Measurements from ENCODE around the gene PROSER3. TPM values are rescaled to one million over a fixed set of nuclear protein-coding genes. Genes with fewer than 3 reads are reported as not detected.
"Not testable (repeated sequence)": the region's sequence is repeated elsewhere in the genome, so short reads cannot be mapped to it uniquely, and the experiment has no call there.

The PROSER3 gene
- total and polyA plus RNA-seq, 2 experiments from 2014 or later, result 2.7 to 12.6 TPM

DNA sequence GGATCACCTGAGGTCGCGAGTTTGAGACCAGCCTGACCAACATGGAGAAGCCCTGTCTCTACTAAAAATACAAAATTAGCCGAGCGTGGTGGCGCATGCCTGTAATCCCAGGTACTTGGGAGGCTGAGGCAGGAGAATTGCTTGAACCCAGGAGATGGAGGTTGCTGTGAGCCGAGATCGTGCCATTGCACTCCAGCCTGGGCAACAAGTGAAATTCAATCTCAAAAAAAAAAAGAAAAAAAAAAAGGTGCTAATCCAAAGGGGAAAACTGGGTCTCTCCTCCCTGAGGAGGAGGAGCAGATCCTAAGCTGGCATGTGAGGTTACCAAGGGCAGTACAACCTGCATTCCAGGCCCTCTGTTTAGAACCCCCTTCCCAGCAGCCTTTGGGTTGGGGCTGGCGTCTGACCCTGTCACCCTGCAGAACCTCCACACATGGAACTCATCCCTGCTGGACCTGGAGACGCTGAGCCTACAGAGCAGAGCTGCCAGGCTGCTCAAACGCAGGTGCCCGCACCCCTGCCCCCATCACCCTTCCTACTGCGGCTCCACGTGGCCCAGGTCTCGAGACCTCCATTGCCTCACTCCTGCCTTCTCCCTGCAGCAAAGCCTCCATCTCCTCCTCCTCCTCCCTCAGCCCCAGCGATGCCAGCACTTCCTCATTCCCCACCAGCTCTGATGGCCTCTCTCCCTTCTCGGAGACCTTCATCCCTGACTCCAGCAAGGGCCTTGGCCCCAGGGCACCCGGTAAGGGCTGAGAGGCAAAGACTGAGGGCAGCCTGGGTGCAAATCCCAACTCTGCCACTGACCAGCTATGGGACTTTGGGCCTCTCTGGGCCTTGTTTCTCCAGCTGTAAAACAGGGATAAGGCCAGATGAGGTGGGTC lies 6.7 kb downstream of the PROSER3 start:
- in situ Hi-C loops (cut with MboI), result no loop called here
- no peak overlapping the region for H2AFZ ChIP-seq
- no peaks in the 10 kb centered on the region for H3F3A ChIP-seq (ENCODE audit: insufficient read depth)
- H3K9me2 ChIP-seq (ENCODE audit: insufficient read depth), result no peaks in the 10 kb centered on the region
- WGBS, 2 experiments (ENCODE audit: low coverage in 1 of 2, low lambda C conversion rate in 2 of 2, missing lambda C conversion rate in 2 of 2), result 87 to 92% methylated on average over 15 to 17 of the region's 17 CpGs
- no peak overlapping the region for H3K27ac ChIP-seq
- H3K9me3 ChIP-seq (ENCODE audit: low read depth), result no peaks in the 10 kb centered on the region
- no peak overlapping the region for H3K4me3 ChIP-seq
- H3K27me3 ChIP-seq (replicated peaks; ENCODE audit: insufficient read depth), result no peaks in the 10 kb centered on the region
- peaks cover 10% of the 10 kb centered on the region; the same call in 1 of the 2 replicates for H3K36me3 ChIP-seq (ENCODE audit: low read depth)
- TF ChIP-seq EZH2phosphoT487 (IDR thresholded peaks at IDR 0.05; ENCODE audit: insufficient read depth, low read depth), result no peak
- no peak for TF ChIP-seq EZH2 (IDR thresholded peaks at IDR 0.05; ENCODE audit: insufficient read depth, poor library complexity, severe bottlenecking)
- no peak for DNase-seq
- H3K4me1 ChIP-seq (ENCODE audit: insufficient read depth), result no peaks in the 10 kb centered on the region
- H4K20me1 ChIP-seq (ENCODE audit: insufficient read depth), result no peaks in the 10 kb centered on the region
- no peak overlapping the region for H3K9ac ChIP-seq
- no peak overlapping the region for H3K4me2 ChIP-seq (ENCODE audit: unreplicated experiment)
- peaks cover 18% of the 10 kb centered on the region for H3K79me2 ChIP-seq (ENCODE audit: insufficient read depth)

DNA sequence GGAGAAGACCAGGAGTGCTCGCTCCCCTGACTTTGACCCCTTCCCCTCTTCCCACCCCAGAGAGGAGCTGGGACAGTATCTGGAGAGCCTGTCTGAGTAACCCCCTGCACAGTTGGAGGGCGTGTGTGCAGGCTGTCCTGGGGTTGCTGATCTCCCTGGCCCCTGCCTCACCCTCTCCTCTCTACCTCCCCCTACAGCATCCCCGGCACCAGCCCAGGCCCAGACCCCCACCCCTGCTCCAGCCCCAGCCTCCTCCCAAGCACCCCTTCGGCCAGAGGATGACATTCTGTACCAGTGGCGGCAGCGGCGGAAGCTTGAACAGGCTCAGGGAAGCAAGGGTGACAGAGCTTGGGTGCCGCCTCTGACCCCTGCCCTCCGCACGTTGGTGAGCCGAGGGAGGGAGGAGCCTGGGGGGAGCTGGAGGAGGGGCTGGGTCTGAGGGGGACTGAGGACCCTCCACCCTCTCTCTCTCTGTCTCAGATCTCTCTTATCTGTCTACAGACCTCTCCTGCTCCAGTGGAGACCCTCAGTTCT lies 8.7 kb downstream of the PROSER3 start:
- peaks cover 5% of the 10 kb centered on the region; the same call in 1 of the 2 replicates for H3K36me3 ChIP-seq (ENCODE audit: low read depth)
- no peaks in the 10 kb centered on the region for H3K9me2 ChIP-seq (ENCODE audit: insufficient read depth)
- in situ Hi-C loops (cut with MboI), result no loop called here
- no peaks in the 10 kb centered on the region for H3K9me3 ChIP-seq (ENCODE audit: low read depth)
- no peak overlapping the region for H3K4me2 ChIP-seq (ENCODE audit: unreplicated experiment)
- DNase-seq, result no peak
- H3K27ac ChIP-seq, result no peak overlapping the region
- H4K20me1 ChIP-seq (ENCODE audit: insufficient read depth), result no peaks in the 10 kb centered on the region
- H3K27me3 ChIP-seq (replicated peaks; ENCODE audit: insufficient read depth), result no peaks in the 10 kb centered on the region
- H3F3A ChIP-seq (ENCODE audit: insufficient read depth), result no peaks in the 10 kb centered on the region
- H3K9ac ChIP-seq, result no peak overlapping the region
- no peak for TF ChIP-seq EZH2phosphoT487 (IDR thresholded peaks at IDR 0.05; ENCODE audit: insufficient read depth, low read depth)
- TF ChIP-seq EZH2 (IDR thresholded peaks at IDR 0.05; ENCODE audit: insufficient read depth, poor library complexity, severe bottlenecking), result no peak
- no peak overlapping the region for H2AFZ ChIP-seq
- H3K4me3 ChIP-seq, result no peak overlapping the region
- H3K79me2 ChIP-seq (ENCODE audit: insufficient read depth), result no peaks in the 10 kb centered on the region
- 85 to 92% methylated on average over 5 to 11 of the region's 11 CpGs for WGBS, 2 experiments (ENCODE audit: low coverage in 1 of 2, low lambda C conversion rate in 2 of 2, missing lambda C conversion rate in 2 of 2)
- H3K4me1 ChIP-seq (ENCODE audit: insufficient read depth), result no peaks in the 10 kb centered on the region

DNA sequence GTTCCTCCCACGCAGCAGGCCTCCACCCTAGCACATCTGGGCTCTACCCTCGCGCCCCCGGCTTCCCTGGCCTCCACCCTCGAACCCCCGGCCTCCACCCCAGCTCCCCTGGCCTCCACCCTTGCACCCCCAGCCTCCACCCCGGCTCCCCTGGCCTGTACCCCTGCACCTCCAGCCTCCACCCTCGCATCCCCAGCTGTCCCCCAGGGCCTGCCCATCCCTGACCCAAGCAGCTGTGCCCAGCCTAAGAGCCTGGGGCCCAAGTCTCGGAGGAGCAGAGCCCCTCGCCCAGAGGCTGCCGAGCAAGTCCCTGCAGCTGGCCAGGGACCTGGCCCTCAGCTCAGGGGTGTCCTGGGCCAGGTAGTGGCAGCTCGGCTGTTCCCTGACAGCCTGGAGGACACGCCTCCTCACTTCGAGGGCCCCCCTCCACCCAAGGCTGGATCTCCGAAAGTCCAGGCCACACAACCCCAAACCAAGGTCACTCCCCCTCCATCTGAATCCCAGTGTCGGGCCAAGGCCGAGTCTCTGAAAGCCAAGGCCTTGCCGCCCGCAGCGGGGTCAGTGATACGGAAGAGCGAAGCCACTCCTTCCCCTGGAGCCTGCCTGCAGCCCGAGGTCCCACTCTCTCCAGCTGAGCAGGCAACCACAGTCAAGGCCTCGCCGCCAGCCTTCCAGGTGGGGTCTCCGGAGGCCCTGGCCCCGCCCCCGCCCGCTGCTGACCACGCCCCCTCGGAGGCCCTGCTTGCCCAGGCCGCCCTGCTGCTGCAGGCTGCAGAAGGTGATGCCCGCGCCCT lies 9.5 kb downstream of the PROSER3 start:
- H3F3A ChIP-seq (ENCODE audit: insufficient read depth), result peaks cover 3% of the 10 kb centered on the region
- no peaks in the 10 kb centered on the region for H3K9me2 ChIP-seq (ENCODE audit: insufficient read depth)
- H3K79me2 ChIP-seq (ENCODE audit: insufficient read depth), result no peaks in the 10 kb centered on the region
- TF ChIP-seq EZH2 (IDR thresholded peaks at IDR 0.05; ENCODE audit: insufficient read depth, poor library complexity, severe bottlenecking) (no peak), EZH2phosphoT487 (IDR thresholded peaks at IDR 0.05; ENCODE audit: insufficient read depth, low read depth) (no peak)
- H3K9me3 ChIP-seq (ENCODE audit: low read depth), result no peaks in the 10 kb centered on the region
- DNase-seq, result no peak
- H3K9ac ChIP-seq, result no peak overlapping the region
- 85 to 95% methylated on average over 15 to 34 of the region's 34 CpGs for WGBS, 2 experiments (ENCODE audit: low coverage in 1 of 2, low lambda C conversion rate in 2 of 2, missing lambda C conversion rate in 2 of 2)
- H3K4me3 ChIP-seq, result no peak overlapping the region
- no peak overlapping the region for H2AFZ ChIP-seq
- no peak overlapping the region for H3K4me2 ChIP-seq (ENCODE audit: unreplicated experiment)
- H3K27me3 ChIP-seq (replicated peaks; ENCODE audit: insufficient read depth), result no peaks in the 10 kb centered on the region
- H3K4me1 ChIP-seq (ENCODE audit: insufficient read depth), result no peaks in the 10 kb centered on the region
- H3K36me3 ChIP-seq (ENCODE audit: low read depth), result no peaks in the 10 kb centered on the region; the same call in 1 of the 2 replicates
- H4K20me1 ChIP-seq (ENCODE audit: insufficient read depth), result no peaks in the 10 kb centered on the region
- in situ Hi-C loops (cut with MboI), result no loop called here
- H3K27ac ChIP-seq, result no peak overlapping the region

GRCh38 chr19:35768082-35768421 lies 10.1 kb downstream of the PROSER3 start:
- no peak for TF ChIP-seq EZH2 (IDR thresholded peaks at IDR 0.05; ENCODE audit: insufficient read depth, poor library complexity, severe bottlenecking)
- TF ChIP-seq EZH2phosphoT487 (IDR thresholded peaks at IDR 0.05; ENCODE audit: insufficient read depth, low read depth), result no peak
- no peak overlapping the region for H3K9ac ChIP-seq
- H3K79me2 ChIP-seq (ENCODE audit: insufficient read depth), result no peaks in the 10 kb centered on the region
- H3K9me3 ChIP-seq (ENCODE audit: low read depth), result no peaks in the 10 kb centered on the region
- H3K4me3 ChIP-seq, result no peak overlapping the region
- 87 to 94% methylated on average over 15 of the region's 15 CpGs for WGBS, 2 experiments (ENCODE audit: low coverage in 1 of 2, low lambda C conversion rate in 2 of 2, missing lambda C conversion rate in 2 of 2)
- H3F3A ChIP-seq (ENCODE audit: insufficient read depth), result peaks cover 9% of the 10 kb centered on the region
- no peak overlapping the region for H3K4me2 ChIP-seq (ENCODE audit: unreplicated experiment)
- no peak overlapping the region for H3K27ac ChIP-seq
- H3K27me3 ChIP-seq (replicated peaks; ENCODE audit: insufficient read depth), result no peaks in the 10 kb centered on the region
- no peak for DNase-seq
- H3K4me1 ChIP-seq (ENCODE audit: insufficient read depth), result no peaks in the 10 kb centered on the region
- no peaks in the 10 kb centered on the region; the same call in 1 of the 2 replicates for H3K36me3 ChIP-seq (ENCODE audit: low read depth)
- H4K20me1 ChIP-seq (ENCODE audit: insufficient read depth), result no peaks in the 10 kb centered on the region
- no peak overlapping the region for H2AFZ ChIP-seq
- no peaks in the 10 kb centered on the region for H3K9me2 ChIP-seq (ENCODE audit: insufficient read depth)
- in situ Hi-C loops (cut with MboI), result no loop called here

GRCh38 chr19:35772362-35772761 lies 14.4 kb downstream of the PROSER3 start:
- DNase-seq; H3K79me2 ChIP-seq (ENCODE audit: insufficient read depth); H3K27me3 ChIP-seq (replicated peaks; ENCODE audit: insufficient read depth); H3K4me3 ChIP-seq; H3K27ac ChIP-seq; H3K9me3 ChIP-seq (ENCODE audit: low read depth); H2AFZ ChIP-seq; H3K4me1 ChIP-seq (ENCODE audit: insufficient read depth); H4K20me1 ChIP-seq (ENCODE audit: insufficient read depth); H3K4me2 ChIP-seq (ENCODE audit: unreplicated experiment); H3K9ac ChIP-seq; H3K9me2 ChIP-seq (ENCODE audit: insufficient read depth); H3K36me3 ChIP-seq (ENCODE audit: low read depth); in situ Hi-C loops (cut with MboI): not testable (repeated sequence)
- WGBS, 2 experiments (ENCODE audit: low coverage in 1 of 2, low lambda C conversion rate in 2 of 2, missing lambda C conversion rate in 2 of 2), result 81 to 83% methylated on average over 5 of the region's 5 CpGs
- peaks cover 12% of the 10 kb centered on the region for H3F3A ChIP-seq (ENCODE audit: insufficient read depth)
